Neural cell (in vitro differentiated cells): ENCODE measurements around the gene KCTD14. TPM values are rescaled to one million over a fixed set of nuclear protein-coding genes. Genes with fewer than 3 reads are reported as not detected.

Source experiments
- H2AFZ ChIP-seq: fragments of 200-600, 300-800 bp; sonication (generic), shearing (Covaris generic); 2 replicates; pipeline ENCODE4 v1.6.0; 2014; ENCODE audit warnings: low read depth, mild to moderate bottlenecking, antibody characterized with exemption, low read length, moderate library complexity
- H3F3A ChIP-seq: fragments of 200-600 bp; shearing (Covaris generic); 2 replicates; pipeline ENCODE4 v1.6.1; 2016; ENCODE audit warnings: mild to moderate bottlenecking, moderate library complexity, mixed read lengths, antibody characterized with exemption, low read length; ENCODE audit not compliant: insufficient read depth, poor library complexity, severe bottlenecking
- H3K27ac ChIP-seq: fragments of 200-600, 300-800 bp; sonication (generic), shearing (Covaris generic); 2 replicates; pipeline ENCODE4 v1.5.1; 2014; ENCODE audit warnings: mild to moderate bottlenecking, low read length, moderate library complexity
- H3K27me3 ChIP-seq: fragments of 300-800, 200-600 bp; sonication (generic), shearing (Covaris generic); 2 replicates; pipeline ENCODE4 v1.6.0; 2014; ENCODE audit warnings: mild to moderate bottlenecking, low read depth, low read length, moderate library complexity; ENCODE audit not compliant: insufficient read depth
- H3K36me3 ChIP-seq: fragments of 300-800, 200-600 bp; sonication (generic), shearing (Covaris generic); 2 replicates; pipeline ENCODE4 v1.5.1; 2014; ENCODE audit warnings: mild to moderate bottlenecking, antibody characterized with exemption, low read length, moderate library complexity; ENCODE audit not compliant: insufficient read depth
- H3K4me2 ChIP-seq: fragments of 300-800, 200-600 bp; sonication (generic), shearing (Covaris generic); 2 replicates; pipeline ENCODE4 v1.6.0; 2014; ENCODE audit warnings: mild to moderate bottlenecking, low read length
- H3K4me3 ChIP-seq: fragments of 300-800, 200-600 bp; sonication (generic), shearing (Covaris generic); 2 replicates; pipeline ENCODE4 v1.5.1; 2014; ENCODE audit warnings: mild to moderate bottlenecking, low read length, moderate library complexity
- H3K79me2 ChIP-seq: fragments of 200-600 bp; shearing (Covaris generic); replicated peaks from 2 replicates; pipeline ENCODE4 v1.6.0; 2014; ENCODE audit warnings: mild to moderate bottlenecking, low read length, moderate library complexity; ENCODE audit not compliant: insufficient read depth
- H3K9ac ChIP-seq: fragments of 300-800, 200-600 bp; sonication (generic), shearing (Covaris generic); 2 replicates; pipeline ENCODE4 v1.6.1; 2016; ENCODE audit warnings: mild to moderate bottlenecking, low read length, mixed read lengths
- H3K9me2 ChIP-seq: fragments of 200-600 bp; shearing (Covaris generic); 2 replicates; pipeline ENCODE4 v1.6.1; 2016; ENCODE audit warnings: mild to moderate bottlenecking, low read length, mixed read lengths; ENCODE audit not compliant: insufficient read depth
- H3K9me3 ChIP-seq: fragments of 200-600, 300-800 bp; sonication (generic), shearing (Covaris generic); 2 replicates; pipeline ENCODE4 v1.6.1; 2016; ENCODE audit warnings: mild to moderate bottlenecking, mixed run types, low read length, moderate library complexity, mixed read lengths
- H4K20me1 ChIP-seq: fragments of 200-600 bp; shearing (Covaris generic); 2 replicates; pipeline ENCODE4 v1.6.1; 2016; ENCODE audit warnings: mild to moderate bottlenecking, mixed run types; ENCODE audit not compliant: insufficient read depth
- CTCF ChIP-seq: fragments of 450-650 bp; IDR thresholded peaks from 2 replicates; pipeline ENCODE4 v1.5.1; 2014; ENCODE audit warnings: antibody characterized with exemption, mild to moderate bottlenecking, moderate library complexity; ENCODE audit not compliant: poor library complexity, severe bottlenecking
- EP300 ChIP-seq: fragments of 450-650 bp; conservative IDR thresholded peaks from 2 replicates; pipeline ENCODE4 v1.6.1; 2014; ENCODE audit warnings: antibody characterized with exemption, mild to moderate bottlenecking, moderate library complexity; ENCODE audit not compliant: poor library complexity, severe bottlenecking
- EZH2 ChIP-seq: fragments of 200-600, 300-800 bp; shearing (Covaris generic), sonication (generic); IDR thresholded peaks from 2 replicates; pipeline ENCODE4 v1.6.1; 2014; ENCODE audit warnings: antibody characterized with exemption, low read length, borderline replicate concordance, mild to moderate bottlenecking; ENCODE audit not compliant: insufficient read depth, poor library complexity, severe bottlenecking
- MXI1 ChIP-seq: fragments of 450-650 bp; conservative IDR thresholded peaks from 2 replicates; pipeline ENCODE4 v1.6.1; 2014; ENCODE audit warnings: antibody characterized with exemption, mild to moderate bottlenecking; ENCODE audit not compliant: poor library complexity, severe bottlenecking
- POLR2AphosphoS5 ChIP-seq: IDR thresholded peaks from 2 replicates; pipeline ENCODE4 v1.6.1; 2012
- RAD21 ChIP-seq: fragments of 450-650 bp; conservative IDR thresholded peaks from 2 replicates; pipeline ENCODE4 v1.6.1; 2014; ENCODE audit warnings: antibody characterized with exemption, mild to moderate bottlenecking, moderate library complexity
- REST ChIP-seq: IDR thresholded peaks from 2 replicates; pipeline ENCODE4 v1.6.1; 2012; ENCODE audit warnings: borderline replicate concordance
- SMC3 ChIP-seq: fragments of 450-650 bp; conservative IDR thresholded peaks from 2 replicates; pipeline ENCODE4 v1.6.1; 2014; ENCODE audit warnings: antibody characterized with exemption, mild to moderate bottlenecking, moderate library complexity; ENCODE audit not compliant: poor library complexity
- TAF1 ChIP-seq: IDR thresholded peaks from 2 replicates; pipeline ENCODE4 v1.6.1; 2012; ENCODE audit warnings: low read depth
- polyA plus RNA-seq: library from polyadenylated mRNA; depleted of rRNA; stranded (reverse); fragments of >200 nt; gene quantifications from 2 replicates; pipeline ENCODE4 v1.2.3, GENCODE V29; 2014

Gene KCTD14
- polyA plus RNA-seq, 1 donor from 2014 or later, result 0.32 TPM

GRCh38 chr11:78000193-78000592 lies 22.9 kb downstream of the KCTD14 start:
- Histone ChIP-seq H3K36me3 (no peaks in the 10 kb centered on the region), H3K27ac (no peak overlapping the region), H3K79me2 (no peaks in the 10 kb centered on the region), H3K4me2 (no peak overlapping the region), H3K9ac (no peak overlapping the region), H4K20me1 (no peaks in the 10 kb centered on the region), H2AFZ (no peak overlapping the region), H3K9me2 (no peaks in the 10 kb centered on the region), H3K9me3 (no peaks in the 10 kb centered on the region), H3K4me3 (no peak overlapping the region), H3K27me3 (no peaks in the 10 kb centered on the region), H3F3A (no peaks in the 10 kb centered on the region)
- TF ChIP-seq SMC3 (peak; percentile 65), POLR2AphosphoS5 (no peak), EP300 (no peak), CTCF (peak; percentile 61), MXI1 (no peak), TAF1 (no peak), RAD21 (peak; percentile 41), REST (no peak), EZH2 (no peak)

GRCh38 chr11:77999446-78000030 lies 23.5 kb downstream of the KCTD14 start:
- no peaks in the 10 kb centered on the region for H3K36me3 ChIP-seq
- H3K4me2 ChIP-seq, result no peak overlapping the region
- H3K79me2 ChIP-seq, result no peaks in the 10 kb centered on the region
- H3K9me3 ChIP-seq, result no peaks in the 10 kb centered on the region
- H3K27ac ChIP-seq, result no peak overlapping the region
- H3K4me3 ChIP-seq, result no peak overlapping the region
- TF ChIP-seq POLR2AphosphoS5 (no peak), MXI1 (no peak), RAD21 (no peak), CTCF (no peak), TAF1 (no peak), EP300 (no peak), REST (no peak), EZH2 (no peak), SMC3 (no peak)
- no peaks in the 10 kb centered on the region for H3F3A ChIP-seq
- H4K20me1 ChIP-seq, result no peaks in the 10 kb centered on the region
- H3K9ac ChIP-seq, result no peak overlapping the region
- no peaks in the 10 kb centered on the region for H3K27me3 ChIP-seq
- H2AFZ ChIP-seq, result no peak overlapping the region
- H3K9me2 ChIP-seq, result no peaks in the 10 kb centered on the region
